ENCODE results near the gene MUC5AC. TPM values are rescaled to one million over a fixed set of nuclear protein-coding genes. Genes with fewer than 3 reads are reported as not detected.

MUC5AC gene
- total and polyA plus RNA-seq, 4 donors, result not detected

DNA sequence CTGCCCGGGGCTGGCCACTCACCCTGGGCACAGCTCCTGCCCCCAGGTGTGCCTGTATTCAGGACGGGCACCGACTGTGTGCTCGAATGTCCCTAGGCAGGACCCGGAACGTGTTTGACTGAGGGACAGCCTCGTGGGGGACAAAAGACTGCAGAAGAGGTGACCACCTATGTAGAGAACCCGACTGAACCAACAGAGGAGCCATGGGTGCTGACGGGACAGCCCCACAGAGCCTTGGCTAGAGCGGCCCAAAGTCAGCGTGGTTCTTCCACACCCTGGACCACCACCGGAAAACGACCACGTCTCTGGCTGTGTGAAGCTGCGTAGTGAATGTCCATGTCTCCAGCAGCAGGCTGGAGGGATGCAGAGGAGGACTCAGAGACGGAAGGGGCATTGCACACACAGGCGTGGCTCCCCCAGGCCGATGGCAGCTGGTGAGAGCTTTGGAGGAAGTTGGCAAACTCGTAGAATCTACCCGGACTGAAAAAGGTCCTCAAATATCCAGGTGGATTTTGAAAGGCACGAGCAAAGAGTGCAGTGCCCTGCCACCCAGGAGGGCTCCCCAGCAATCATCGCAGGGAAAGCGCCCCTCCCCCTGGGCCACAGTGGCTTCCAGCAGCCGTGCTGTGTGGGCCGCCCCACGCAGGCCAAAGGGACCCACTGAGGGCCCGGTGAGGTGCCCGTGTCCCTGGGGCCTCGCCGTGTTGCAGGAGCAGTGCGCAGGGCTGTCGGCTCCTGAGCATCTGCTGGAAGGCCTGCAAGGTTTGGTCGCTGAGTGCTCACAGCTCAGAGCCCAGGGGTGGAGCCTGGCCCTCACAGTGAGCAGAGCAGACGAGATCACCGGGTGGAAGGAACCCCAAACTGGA is 47.6 kb downstream of the MUC5AC start:
- peaks cover 0 to 1% (median 0%) of the 10 kb centered on the region in 4 donors for H3K4me1 ChIP-seq (ENCODE audit: control insufficient read depth in 4 of 4, insufficient read depth in 4 of 4, low read length in 3 of 4)
- H3K27me3 ChIP-seq (ENCODE audit: control insufficient read depth in 4 of 4, insufficient read depth in 4 of 4, low read length in 3 of 4), result no peaks in the 10 kb centered on the region
- DNase-seq (ENCODE audit: low spot score), result no peak
- H3K9ac ChIP-seq (ENCODE audit: low read depth in 1 of 2, low read length in 2 of 2), result no peak overlapping the region
- no peak overlapping the region for H3K4me3 ChIP-seq (ENCODE audit: low read depth in 1 of 3, low read length in 3 of 3)
- WGBS, result 71% methylated on average over 35 of the region's 35 CpGs
- TF ChIP-seq, protein P1, sequence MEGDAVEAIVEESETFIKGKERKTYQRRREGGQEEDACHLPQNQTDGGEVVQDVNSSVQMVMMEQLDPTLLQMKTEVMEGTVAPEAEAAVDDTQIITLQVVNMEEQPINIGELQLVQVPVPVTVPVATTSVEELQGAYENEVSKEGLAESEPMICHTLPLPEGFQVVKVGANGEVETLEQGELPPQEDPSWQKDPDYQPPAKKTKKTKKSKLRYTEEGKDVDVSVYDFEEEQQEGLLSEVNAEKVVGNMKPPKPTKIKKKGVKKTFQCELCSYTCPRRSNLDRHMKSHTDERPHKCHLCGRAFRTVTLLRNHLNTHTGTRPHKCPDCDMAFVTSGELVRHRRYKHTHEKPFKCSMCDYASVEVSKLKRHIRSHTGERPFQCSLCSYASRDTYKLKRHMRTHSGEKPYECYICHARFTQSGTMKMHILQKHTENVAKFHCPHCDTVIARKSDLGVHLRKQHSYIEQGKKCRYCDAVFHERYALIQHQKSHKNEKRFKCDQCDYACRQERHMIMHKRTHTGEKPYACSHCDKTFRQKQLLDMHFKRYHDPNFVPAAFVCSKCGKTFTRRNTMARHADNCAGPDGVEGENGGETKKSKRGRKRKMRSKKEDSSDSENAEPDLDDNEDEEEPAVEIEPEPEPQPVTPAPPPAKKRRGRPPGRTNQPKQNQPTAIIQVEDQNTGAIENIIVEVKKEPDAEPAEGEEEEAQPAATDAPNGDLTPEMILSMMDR (IDR thresholded peaks at IDR 0.05; ENCODE audit: low read depth, low read length, missing input control), result no peak
- TF ChIP-seq SP1 (IDR thresholded peaks at IDR 0.05) (no peak), YY1 (IDR thresholded peaks at IDR 0.05) (no peak), TAF1 (conservative IDR thresholded peaks at IDR 0.05) (no peak), EGR1 (IDR thresholded peaks at IDR 0.05; ENCODE audit: low read depth in 2 of 2) (no peak), HNF4A (conservative IDR thresholded peaks at IDR 0.05) (no peak), FOXA1 (IDR thresholded peaks at IDR 0.05) (no peak), GABPA (IDR thresholded peaks at IDR 0.05 in 1 of 2, conservative IDR thresholded peaks at IDR 0.05 in 1 of 2) (no peak), RXRA (IDR thresholded peaks at IDR 0.05) (no peak), NR2F2 (IDR thresholded peaks at IDR 0.05) (no peak), RAD21 (IDR thresholded peaks at IDR 0.05) (no peak), FOXA2 (IDR thresholded peaks at IDR 0.05) (no peak), HNF4G (IDR thresholded peaks at IDR 0.05) (no peak), JUND (IDR thresholded peaks at IDR 0.05) (no peak)
- TF ChIP-seq, protein P2, sequence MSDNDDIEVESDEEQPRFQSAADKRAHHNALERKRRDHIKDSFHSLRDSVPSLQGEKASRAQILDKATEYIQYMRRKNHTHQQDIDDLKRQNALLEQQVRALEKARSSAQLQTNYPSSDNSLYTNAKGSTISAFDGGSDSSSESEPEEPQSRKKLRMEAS (IDR thresholded peaks at IDR 0.05), result no peak
- TF ChIP-seq, protein P3, sequence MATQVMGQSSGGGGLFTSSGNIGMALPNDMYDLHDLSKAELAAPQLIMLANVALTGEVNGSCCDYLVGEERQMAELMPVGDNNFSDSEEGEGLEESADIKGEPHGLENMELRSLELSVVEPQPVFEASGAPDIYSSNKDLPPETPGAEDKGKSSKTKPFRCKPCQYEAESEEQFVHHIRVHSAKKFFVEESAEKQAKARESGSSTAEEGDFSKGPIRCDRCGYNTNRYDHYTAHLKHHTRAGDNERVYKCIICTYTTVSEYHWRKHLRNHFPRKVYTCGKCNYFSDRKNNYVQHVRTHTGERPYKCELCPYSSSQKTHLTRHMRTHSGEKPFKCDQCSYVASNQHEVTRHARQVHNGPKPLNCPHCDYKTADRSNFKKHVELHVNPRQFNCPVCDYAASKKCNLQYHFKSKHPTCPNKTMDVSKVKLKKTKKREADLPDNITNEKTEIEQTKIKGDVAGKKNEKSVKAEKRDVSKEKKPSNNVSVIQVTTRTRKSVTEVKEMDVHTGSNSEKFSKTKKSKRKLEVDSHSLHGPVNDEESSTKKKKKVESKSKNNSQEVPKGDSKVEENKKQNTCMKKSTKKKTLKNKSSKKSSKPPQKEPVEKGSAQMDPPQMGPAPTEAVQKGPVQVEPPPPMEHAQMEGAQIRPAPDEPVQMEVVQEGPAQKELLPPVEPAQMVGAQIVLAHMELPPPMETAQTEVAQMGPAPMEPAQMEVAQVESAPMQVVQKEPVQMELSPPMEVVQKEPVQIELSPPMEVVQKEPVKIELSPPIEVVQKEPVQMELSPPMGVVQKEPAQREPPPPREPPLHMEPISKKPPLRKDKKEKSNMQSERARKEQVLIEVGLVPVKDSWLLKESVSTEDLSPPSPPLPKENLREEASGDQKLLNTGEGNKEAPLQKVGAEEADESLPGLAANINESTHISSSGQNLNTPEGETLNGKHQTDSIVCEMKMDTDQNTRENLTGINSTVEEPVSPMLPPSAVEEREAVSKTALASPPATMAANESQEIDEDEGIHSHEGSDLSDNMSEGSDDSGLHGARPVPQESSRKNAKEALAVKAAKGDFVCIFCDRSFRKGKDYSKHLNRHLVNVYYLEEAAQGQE (IDR thresholded peaks at IDR 0.05), result no peak
- TF ChIP-seq, protein P4, sequence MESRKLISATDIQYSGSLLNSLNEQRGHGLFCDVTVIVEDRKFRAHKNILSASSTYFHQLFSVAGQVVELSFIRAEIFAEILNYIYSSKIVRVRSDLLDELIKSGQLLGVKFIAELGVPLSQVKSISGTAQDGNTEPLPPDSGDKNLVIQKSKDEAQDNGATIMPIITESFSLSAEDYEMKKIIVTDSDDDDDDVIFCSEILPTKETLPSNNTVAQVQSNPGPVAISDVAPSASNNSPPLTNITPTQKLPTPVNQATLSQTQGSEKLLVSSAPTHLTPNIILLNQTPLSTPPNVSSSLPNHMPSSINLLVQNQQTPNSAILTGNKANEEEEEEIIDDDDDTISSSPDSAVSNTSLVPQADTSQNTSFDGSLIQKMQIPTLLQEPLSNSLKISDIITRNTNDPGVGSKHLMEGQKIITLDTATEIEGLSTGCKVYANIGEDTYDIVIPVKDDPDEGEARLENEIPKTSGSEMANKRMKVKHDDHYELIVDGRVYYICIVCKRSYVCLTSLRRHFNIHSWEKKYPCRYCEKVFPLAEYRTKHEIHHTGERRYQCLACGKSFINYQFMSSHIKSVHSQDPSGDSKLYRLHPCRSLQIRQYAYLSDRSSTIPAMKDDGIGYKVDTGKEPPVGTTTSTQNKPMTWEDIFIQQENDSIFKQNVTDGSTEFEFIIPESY (IDR thresholded peaks at IDR 0.05), result no peak
- TF ChIP-seq, protein P5, sequence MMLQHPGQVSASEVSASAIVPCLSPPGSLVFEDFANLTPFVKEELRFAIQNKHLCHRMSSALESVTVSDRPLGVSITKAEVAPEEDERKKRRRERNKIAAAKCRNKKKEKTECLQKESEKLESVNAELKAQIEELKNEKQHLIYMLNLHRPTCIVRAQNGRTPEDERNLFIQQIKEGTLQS (IDR thresholded peaks at IDR 0.05), result no peak
- no peaks in the 10 kb centered on the region for H3K36me3 ChIP-seq (ENCODE audit: control insufficient read depth in 4 of 4, insufficient read depth in 3 of 4, low read depth in 1 of 4, low read length in 3 of 4)
- no peaks in the 10 kb centered on the region for H3K9me3 ChIP-seq (ENCODE audit: control insufficient read depth in 4 of 4, low read length in 3 of 4)
- no peak overlapping the region for H3K27ac ChIP-seq (ENCODE audit: low read depth in 1 of 2, low read length in 2 of 2)
